HL-60 (cell line): ENCODE data around the gene SMIM14.

Experiments used
- TF ChIP-seq, protein P1 (sequence below): IDR thresholded peaks from one replicate; pipeline ENCODE4 v1.5.1; 2011; ENCODE audit warnings: low read length, control low read depth, inconsistent platforms; ENCODE audit not compliant: insufficient read depth
- TF ChIP-seq, protein P2 (sequence below): IDR thresholded peaks from 2 replicates; pipeline ENCODE4 v1.6.1; 2012; ENCODE audit warnings: low read depth; ENCODE audit not compliant: insufficient replicate concordance

DNA sequence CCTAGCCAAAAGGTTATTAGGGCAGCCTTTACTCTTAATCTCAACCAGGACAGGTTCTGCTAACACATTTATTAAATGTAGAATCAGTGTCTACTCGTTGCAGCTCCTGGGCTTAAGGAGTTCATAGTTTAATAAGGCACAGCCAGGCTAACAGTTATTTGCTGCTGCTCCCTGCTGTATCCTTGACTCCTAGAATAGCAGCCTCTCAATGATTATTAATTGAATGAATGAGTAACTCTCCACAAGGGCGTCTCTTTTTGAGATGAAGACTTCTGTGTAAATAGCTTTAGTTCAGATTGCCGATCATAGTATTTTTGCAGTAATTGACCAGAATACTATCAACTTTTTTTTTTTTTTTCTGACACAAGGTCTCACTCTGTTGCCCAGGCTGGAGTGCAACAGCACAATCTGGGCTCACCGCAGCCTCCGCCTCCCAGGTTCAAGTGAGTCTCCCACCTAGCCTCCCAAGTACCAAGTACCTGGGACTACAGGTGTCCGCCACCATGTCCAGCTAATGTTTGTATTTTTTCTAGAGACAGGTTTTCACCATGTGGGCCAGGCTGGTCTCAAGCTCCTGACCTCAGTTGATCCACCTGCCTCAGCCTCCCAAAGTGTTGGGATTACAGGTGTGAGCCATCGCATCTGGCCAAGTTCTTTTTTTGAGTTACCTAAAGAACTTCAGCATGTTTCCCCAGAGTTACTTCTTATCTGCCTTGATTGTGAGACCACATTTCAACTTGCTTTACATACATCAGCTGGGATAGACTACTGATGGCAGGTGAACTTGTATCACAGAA is 114.3 kb downstream of the SMIM14 start:
- TF ChIP-seq, protein P1, sequence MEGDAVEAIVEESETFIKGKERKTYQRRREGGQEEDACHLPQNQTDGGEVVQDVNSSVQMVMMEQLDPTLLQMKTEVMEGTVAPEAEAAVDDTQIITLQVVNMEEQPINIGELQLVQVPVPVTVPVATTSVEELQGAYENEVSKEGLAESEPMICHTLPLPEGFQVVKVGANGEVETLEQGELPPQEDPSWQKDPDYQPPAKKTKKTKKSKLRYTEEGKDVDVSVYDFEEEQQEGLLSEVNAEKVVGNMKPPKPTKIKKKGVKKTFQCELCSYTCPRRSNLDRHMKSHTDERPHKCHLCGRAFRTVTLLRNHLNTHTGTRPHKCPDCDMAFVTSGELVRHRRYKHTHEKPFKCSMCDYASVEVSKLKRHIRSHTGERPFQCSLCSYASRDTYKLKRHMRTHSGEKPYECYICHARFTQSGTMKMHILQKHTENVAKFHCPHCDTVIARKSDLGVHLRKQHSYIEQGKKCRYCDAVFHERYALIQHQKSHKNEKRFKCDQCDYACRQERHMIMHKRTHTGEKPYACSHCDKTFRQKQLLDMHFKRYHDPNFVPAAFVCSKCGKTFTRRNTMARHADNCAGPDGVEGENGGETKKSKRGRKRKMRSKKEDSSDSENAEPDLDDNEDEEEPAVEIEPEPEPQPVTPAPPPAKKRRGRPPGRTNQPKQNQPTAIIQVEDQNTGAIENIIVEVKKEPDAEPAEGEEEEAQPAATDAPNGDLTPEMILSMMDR = no peak
- TF ChIP-seq, protein P2, sequence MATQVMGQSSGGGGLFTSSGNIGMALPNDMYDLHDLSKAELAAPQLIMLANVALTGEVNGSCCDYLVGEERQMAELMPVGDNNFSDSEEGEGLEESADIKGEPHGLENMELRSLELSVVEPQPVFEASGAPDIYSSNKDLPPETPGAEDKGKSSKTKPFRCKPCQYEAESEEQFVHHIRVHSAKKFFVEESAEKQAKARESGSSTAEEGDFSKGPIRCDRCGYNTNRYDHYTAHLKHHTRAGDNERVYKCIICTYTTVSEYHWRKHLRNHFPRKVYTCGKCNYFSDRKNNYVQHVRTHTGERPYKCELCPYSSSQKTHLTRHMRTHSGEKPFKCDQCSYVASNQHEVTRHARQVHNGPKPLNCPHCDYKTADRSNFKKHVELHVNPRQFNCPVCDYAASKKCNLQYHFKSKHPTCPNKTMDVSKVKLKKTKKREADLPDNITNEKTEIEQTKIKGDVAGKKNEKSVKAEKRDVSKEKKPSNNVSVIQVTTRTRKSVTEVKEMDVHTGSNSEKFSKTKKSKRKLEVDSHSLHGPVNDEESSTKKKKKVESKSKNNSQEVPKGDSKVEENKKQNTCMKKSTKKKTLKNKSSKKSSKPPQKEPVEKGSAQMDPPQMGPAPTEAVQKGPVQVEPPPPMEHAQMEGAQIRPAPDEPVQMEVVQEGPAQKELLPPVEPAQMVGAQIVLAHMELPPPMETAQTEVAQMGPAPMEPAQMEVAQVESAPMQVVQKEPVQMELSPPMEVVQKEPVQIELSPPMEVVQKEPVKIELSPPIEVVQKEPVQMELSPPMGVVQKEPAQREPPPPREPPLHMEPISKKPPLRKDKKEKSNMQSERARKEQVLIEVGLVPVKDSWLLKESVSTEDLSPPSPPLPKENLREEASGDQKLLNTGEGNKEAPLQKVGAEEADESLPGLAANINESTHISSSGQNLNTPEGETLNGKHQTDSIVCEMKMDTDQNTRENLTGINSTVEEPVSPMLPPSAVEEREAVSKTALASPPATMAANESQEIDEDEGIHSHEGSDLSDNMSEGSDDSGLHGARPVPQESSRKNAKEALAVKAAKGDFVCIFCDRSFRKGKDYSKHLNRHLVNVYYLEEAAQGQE = no peak
